ENCODE results near the gene PLXDC1.
A peak's percentile ranks its signal among the peaks of the same experiment; 100 is the strongest.
"Not testable (repeated sequence)": the region's sequence is repeated elsewhere in the genome, so short reads cannot be mapped to it uniquely, and the experiment has no call there.

Gene PLXDC1

DNA sequence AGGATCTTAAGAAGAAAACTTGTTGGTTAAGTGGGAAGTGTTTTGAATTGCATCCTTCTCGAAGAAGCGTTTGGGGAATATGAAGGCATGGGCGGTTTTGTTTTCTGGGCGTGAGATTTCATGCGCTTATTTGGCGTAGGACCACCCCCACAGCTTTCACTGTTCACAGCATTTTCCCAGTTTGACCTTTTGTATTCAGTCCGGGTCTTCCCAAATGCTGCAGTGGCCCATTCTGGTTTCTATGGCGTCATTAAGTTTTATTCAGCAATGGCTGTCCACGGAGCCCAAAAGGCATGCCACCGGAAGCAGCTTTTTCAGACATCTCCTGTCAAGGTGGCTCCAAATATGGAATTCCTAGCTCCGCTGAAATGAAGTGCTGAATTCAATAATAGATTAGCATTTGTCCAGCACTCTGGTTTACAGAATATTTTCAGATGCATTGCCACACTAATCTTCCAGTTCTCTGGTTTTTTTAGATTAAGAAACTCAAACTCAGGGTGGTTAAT is 93.7 kb downstream of the PLXDC1 start:
- H3K9ac ChIP-seq (ENCODE audit: low read depth in 1 of 2, low read length in 2 of 2): no peak overlapping the region
- H3K27me3 ChIP-seq (ENCODE audit: control insufficient read depth in 2 of 2, insufficient read depth in 2 of 2, low read length in 2 of 2): no peaks in the 10 kb centered on the region
- peaks cover 2 to 3% of the 10 kb centered on the region in 2 donors for H3K4me1 ChIP-seq (ENCODE audit: control insufficient read depth in 2 of 2, insufficient read depth in 2 of 2, low read length in 2 of 2)
- H3K9me3 ChIP-seq (ENCODE audit: control insufficient read depth in 2 of 2, low read length in 2 of 2): no peaks in the 10 kb centered on the region
- no peak overlapping the region for H3K27ac ChIP-seq (ENCODE audit: low read depth in 2 of 2, low read length in 2 of 2)
- no peaks in the 10 kb centered on the region for H3K36me3 ChIP-seq (ENCODE audit: control insufficient read depth in 2 of 2, insufficient read depth in 2 of 2, low read length in 2 of 2)
- peak overlapping the region in 1 of 2 donors; percentile 83 for H3K4me3 ChIP-seq (ENCODE audit: low read length in 2 of 2)

GRCh38 chr17:39054111-39054645 is 97.3 kb downstream of the PLXDC1 start:
- H3K9me3 ChIP-seq (ENCODE audit: control insufficient read depth in 2 of 2, low read length in 2 of 2): no peaks in the 10 kb centered on the region
- H3K36me3 ChIP-seq (ENCODE audit: control insufficient read depth in 2 of 2, insufficient read depth in 2 of 2, low read length in 2 of 2): no peaks in the 10 kb centered on the region
- H3K4me3 ChIP-seq (ENCODE audit: low read length in 2 of 2): no peak overlapping the region
- no peak overlapping the region for H3K27ac ChIP-seq (ENCODE audit: low read depth in 2 of 2, low read length in 2 of 2)
- H3K27me3 ChIP-seq (ENCODE audit: control insufficient read depth in 2 of 2, insufficient read depth in 2 of 2, low read length in 2 of 2): no peaks in the 10 kb centered on the region
- H3K4me1 ChIP-seq (ENCODE audit: control insufficient read depth in 2 of 2, insufficient read depth in 2 of 2, low read length in 2 of 2): peaks cover 2 to 3% of the 10 kb centered on the region in 2 donors
- H3K9ac ChIP-seq (ENCODE audit: low read depth in 1 of 2, low read length in 2 of 2): no peak overlapping the region

- H3K9ac ChIP-seq (ENCODE audit: low read depth in 1 of 2, low read length in 2 of 2); H3K27me3 ChIP-seq (ENCODE audit: control insufficient read depth in 2 of 2, insufficient read depth in 2 of 2, low read length in 2 of 2); H3K4me1 ChIP-seq (ENCODE audit: control insufficient read depth in 2 of 2, insufficient read depth in 2 of 2, low read length in 2 of 2); H3K27ac ChIP-seq (ENCODE audit: low read depth in 2 of 2, low read length in 2 of 2); H3K36me3 ChIP-seq (ENCODE audit: control insufficient read depth in 2 of 2, insufficient read depth in 2 of 2, low read length in 2 of 2); H3K4me3 ChIP-seq (ENCODE audit: low read length in 2 of 2); H3K9me3 ChIP-seq (ENCODE audit: control insufficient read depth in 2 of 2, low read length in 2 of 2): not testable (repeated sequence)
Measured at GRCh38 chr17:39052423-39052822, 99.0 kb downstream of the PLXDC1 start.

DNA sequence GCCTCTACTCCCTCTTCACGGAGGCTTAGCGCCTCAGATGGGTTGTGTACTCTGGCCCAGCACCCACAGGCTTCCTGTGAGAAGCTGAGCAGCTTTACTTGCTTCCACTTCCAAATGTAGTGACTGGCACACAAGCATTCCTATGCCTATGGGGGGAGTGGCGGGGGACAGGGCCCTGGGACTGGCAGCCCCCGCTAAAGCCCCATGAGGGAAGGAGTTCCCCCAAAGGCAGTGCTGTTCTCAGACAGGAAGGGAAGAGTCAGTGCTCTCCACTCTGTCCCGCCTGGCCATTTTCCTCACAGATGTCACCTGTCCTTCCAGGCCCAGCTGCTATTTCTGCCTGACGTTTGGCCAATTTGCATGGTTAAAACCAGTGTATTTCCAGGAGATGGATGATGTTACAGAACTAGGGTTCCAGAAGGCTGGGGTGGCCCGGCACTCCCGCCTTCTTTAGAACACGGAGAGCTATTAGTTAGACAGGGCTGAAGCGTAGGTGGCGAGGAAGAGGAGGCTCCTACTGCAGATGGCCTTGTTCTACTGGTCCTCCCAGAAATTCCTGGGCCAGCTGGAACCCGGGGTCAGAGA is 100.3 kb downstream of the PLXDC1 start:
- Histone ChIP-seq H3K9ac (ENCODE audit: low read depth in 1 of 2, low read length in 2 of 2) (no peak overlapping the region), H3K27me3 (ENCODE audit: control insufficient read depth in 2 of 2, insufficient read depth in 2 of 2, low read length in 2 of 2) (no peaks in the 10 kb centered on the region), H3K4me1 (ENCODE audit: control insufficient read depth in 2 of 2, insufficient read depth in 2 of 2, low read length in 2 of 2) (no peaks in the 10 kb centered on the region), H3K9me3 (ENCODE audit: control insufficient read depth in 2 of 2, low read length in 2 of 2) (peaks cover 3 to 13% of the 10 kb centered on the region in 2 donors), H3K27ac (ENCODE audit: low read depth in 2 of 2, low read length in 2 of 2) (no peak overlapping the region), H3K4me3 (ENCODE audit: low read length in 2 of 2) (no peak overlapping the region), H3K36me3 (ENCODE audit: control insufficient read depth in 2 of 2, insufficient read depth in 2 of 2, low read length in 2 of 2) (no peaks in the 10 kb centered on the region)

- no peaks in the 10 kb centered on the region for H3K27me3 ChIP-seq (ENCODE audit: control insufficient read depth in 2 of 2, insufficient read depth in 2 of 2, low read length in 2 of 2)
- no peak overlapping the region for H3K4me3 ChIP-seq (ENCODE audit: low read length in 2 of 2)
- no peaks in the 10 kb centered on the region for H3K4me1 ChIP-seq (ENCODE audit: control insufficient read depth in 2 of 2, insufficient read depth in 2 of 2, low read length in 2 of 2)
- H3K27ac ChIP-seq (ENCODE audit: low read depth in 2 of 2, low read length in 2 of 2): no peak overlapping the region
- H3K9ac ChIP-seq (ENCODE audit: low read depth in 1 of 2, low read length in 2 of 2): no peak overlapping the region
- no peaks in the 10 kb centered on the region for H3K36me3 ChIP-seq (ENCODE audit: control insufficient read depth in 2 of 2, insufficient read depth in 2 of 2, low read length in 2 of 2)
- H3K9me3 ChIP-seq (ENCODE audit: control insufficient read depth in 2 of 2, low read length in 2 of 2): peaks cover 3 to 13% of the 10 kb centered on the region in 2 donors
Measured at GRCh38 chr17:39045948-39046679, 105.3 kb downstream of the PLXDC1 start.

GRCh38 chr17:39036009-39036408 is 115.4 kb downstream of the PLXDC1 start:
- Histone ChIP-seq H3K36me3 (ENCODE audit: control insufficient read depth in 2 of 2, insufficient read depth in 2 of 2, low read length in 2 of 2) (no peaks in the 10 kb centered on the region), H3K27me3 (ENCODE audit: control insufficient read depth in 2 of 2, insufficient read depth in 2 of 2, low read length in 2 of 2) (no peaks in the 10 kb centered on the region), H3K4me1 (ENCODE audit: control insufficient read depth in 2 of 2, insufficient read depth in 2 of 2, low read length in 2 of 2) (no peaks in the 10 kb centered on the region), H3K27ac (ENCODE audit: low read depth in 2 of 2, low read length in 2 of 2) (no peak overlapping the region), H3K4me3 (ENCODE audit: low read length in 2 of 2) (no peak overlapping the region), H3K9me3 (ENCODE audit: control insufficient read depth in 2 of 2, low read length in 2 of 2) (no peaks in the 10 kb centered on the region), H3K9ac (ENCODE audit: low read depth in 1 of 2, low read length in 2 of 2) (no peak overlapping the region)

DNA sequence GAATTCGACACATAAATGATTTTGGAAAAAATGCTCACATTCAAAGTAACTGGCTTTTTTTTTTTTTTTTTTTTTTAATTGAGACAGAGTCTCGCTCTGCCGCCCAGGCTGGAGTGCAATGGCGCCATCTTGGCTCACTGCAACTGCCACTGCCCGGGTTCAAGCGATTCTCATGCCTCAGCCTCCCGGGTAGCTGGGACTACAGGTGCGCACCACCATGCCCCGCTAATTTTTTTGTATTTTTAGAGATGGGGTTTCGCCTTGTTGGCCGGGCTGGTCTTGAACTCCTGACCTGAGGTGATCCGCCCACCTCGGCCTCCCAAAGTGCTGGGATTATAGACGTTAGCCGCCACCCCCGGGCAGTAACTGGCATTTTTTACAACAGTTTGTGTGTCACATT is 115.9 kb downstream of the PLXDC1 start:
- not testable (repeated sequence) for H3K4me3 ChIP-seq (ENCODE audit: low read length in 2 of 2); H3K27me3 ChIP-seq (ENCODE audit: control insufficient read depth in 2 of 2, insufficient read depth in 2 of 2, low read length in 2 of 2); H3K27ac ChIP-seq (ENCODE audit: low read depth in 2 of 2, low read length in 2 of 2); H3K4me1 ChIP-seq (ENCODE audit: control insufficient read depth in 2 of 2, insufficient read depth in 2 of 2, low read length in 2 of 2); H3K9ac ChIP-seq (ENCODE audit: low read depth in 1 of 2, low read length in 2 of 2); H3K9me3 ChIP-seq (ENCODE audit: control insufficient read depth in 2 of 2, low read length in 2 of 2); H3K36me3 ChIP-seq (ENCODE audit: control insufficient read depth in 2 of 2, insufficient read depth in 2 of 2, low read length in 2 of 2)

DNA sequence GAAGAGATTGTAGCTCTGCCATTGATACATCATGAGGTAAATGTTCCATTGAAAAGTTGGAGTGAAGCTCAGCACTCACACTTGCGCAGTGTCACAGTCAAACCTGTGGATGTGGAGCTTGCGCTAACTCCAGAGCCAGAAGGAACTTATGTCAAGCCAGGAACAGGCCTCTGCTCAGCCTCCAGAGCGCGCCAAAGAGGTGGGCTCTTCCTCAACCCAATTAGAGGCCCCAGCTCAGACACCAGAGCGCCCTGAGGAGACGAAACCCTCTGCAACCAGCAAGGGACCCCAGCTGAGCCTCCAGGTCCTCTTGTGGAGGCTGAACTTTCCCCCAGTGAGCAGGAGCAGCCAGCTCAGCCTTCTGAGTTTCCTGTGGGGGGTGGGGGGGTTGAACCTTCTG is 122.7 kb downstream of the PLXDC1 start:
- H3K9me3 ChIP-seq (ENCODE audit: control insufficient read depth in 2 of 2, low read length in 2 of 2): no peaks in the 10 kb centered on the region
- H3K9ac ChIP-seq (ENCODE audit: low read depth in 1 of 2, low read length in 2 of 2): no peak overlapping the region
- H3K36me3 ChIP-seq (ENCODE audit: control insufficient read depth in 2 of 2, insufficient read depth in 2 of 2, low read length in 2 of 2): no peaks in the 10 kb centered on the region
- H3K27ac ChIP-seq (ENCODE audit: low read depth in 2 of 2, low read length in 2 of 2): no peak overlapping the region
- no peak overlapping the region for H3K4me3 ChIP-seq (ENCODE audit: low read length in 2 of 2)
- H3K4me1 ChIP-seq (ENCODE audit: control insufficient read depth in 2 of 2, insufficient read depth in 2 of 2, low read length in 2 of 2): peaks cover 4 to 10% of the 10 kb centered on the region in 2 donors
- no peaks in the 10 kb centered on the region for H3K27me3 ChIP-seq (ENCODE audit: control insufficient read depth in 2 of 2, insufficient read depth in 2 of 2, low read length in 2 of 2)

DNA sequence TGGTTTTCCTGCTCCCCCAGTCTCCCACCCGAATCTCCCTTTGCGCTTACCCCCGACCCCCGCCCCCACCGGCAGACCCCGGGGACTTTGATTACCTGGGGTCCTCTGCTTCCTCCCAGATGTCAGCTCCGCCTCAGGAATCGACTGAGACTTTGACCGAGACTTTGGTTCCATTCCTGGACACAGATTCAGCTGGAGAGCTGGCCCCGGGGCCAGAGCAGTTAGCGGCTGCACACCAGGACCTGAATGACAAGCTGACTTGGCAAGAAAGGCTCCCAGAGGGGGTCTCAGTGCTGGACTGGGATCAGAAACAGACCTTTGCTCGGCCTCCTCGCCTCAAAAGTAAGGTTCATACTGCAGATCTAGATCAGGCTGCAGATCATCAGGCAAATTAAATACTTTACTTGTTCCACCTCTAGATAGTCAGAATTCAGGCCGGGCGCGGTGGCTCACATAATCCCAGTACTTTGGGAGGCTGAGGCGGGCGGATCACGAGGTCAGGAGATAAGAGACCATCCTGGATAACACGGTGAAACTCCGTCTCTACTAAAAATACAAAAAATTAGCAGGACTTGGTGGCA is 123.9 kb downstream of the PLXDC1 start:
- Histone ChIP-seq H3K27ac (ENCODE audit: low read depth in 2 of 2, low read length in 2 of 2) (no peak overlapping the region), H3K9me3 (ENCODE audit: control insufficient read depth in 2 of 2, low read length in 2 of 2) (no peaks in the 10 kb centered on the region), H3K4me1 (ENCODE audit: control insufficient read depth in 2 of 2, insufficient read depth in 2 of 2, low read length in 2 of 2) (peaks cover 4 to 10% of the 10 kb centered on the region in 2 donors), H3K9ac (ENCODE audit: low read depth in 1 of 2, low read length in 2 of 2) (no peak overlapping the region), H3K27me3 (ENCODE audit: control insufficient read depth in 2 of 2, insufficient read depth in 2 of 2, low read length in 2 of 2) (no peaks in the 10 kb centered on the region), H3K36me3 (ENCODE audit: control insufficient read depth in 2 of 2, insufficient read depth in 2 of 2, low read length in 2 of 2) (no peaks in the 10 kb centered on the region), H3K4me3 (ENCODE audit: low read length in 2 of 2) (peak overlapping the region; percentile 48 to 52)

DNA sequence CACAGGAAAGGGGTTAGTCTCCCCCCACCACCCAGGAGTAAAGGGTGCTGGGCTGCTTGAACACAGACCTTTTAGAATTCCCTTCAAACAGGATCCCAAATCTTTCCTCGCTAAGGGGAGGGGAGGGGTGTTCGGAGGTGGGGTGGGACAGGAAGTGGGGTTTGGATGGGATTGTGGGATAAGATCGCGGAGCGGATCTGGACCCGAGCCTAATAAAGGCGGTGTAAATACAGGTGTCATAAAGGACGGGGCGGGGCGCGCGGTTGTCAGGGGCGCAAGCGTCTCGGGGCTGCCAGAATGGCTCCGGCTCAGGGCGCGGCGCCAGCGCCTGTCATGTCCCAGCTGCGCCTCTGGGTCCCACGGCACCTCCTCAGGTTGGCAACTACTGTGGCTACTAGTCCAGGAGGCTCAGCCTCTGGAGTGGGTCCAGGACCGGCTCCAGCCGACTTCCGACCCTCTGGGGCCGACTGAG is 124.4 kb downstream of the PLXDC1 start:
- Histone ChIP-seq H3K27ac (ENCODE audit: low read depth in 2 of 2, low read length in 2 of 2) (no peak overlapping the region), H3K9ac (ENCODE audit: low read depth in 1 of 2, low read length in 2 of 2) (no peak overlapping the region), H3K9me3 (ENCODE audit: control insufficient read depth in 2 of 2, low read length in 2 of 2) (no peaks in the 10 kb centered on the region), H3K4me3 (ENCODE audit: low read length in 2 of 2) (peak overlapping the region; percentile 48 to 52), H3K4me1 (ENCODE audit: control insufficient read depth in 2 of 2, insufficient read depth in 2 of 2, low read length in 2 of 2) (peaks cover 4 to 10% of the 10 kb centered on the region in 2 donors), H3K36me3 (ENCODE audit: control insufficient read depth in 2 of 2, insufficient read depth in 2 of 2, low read length in 2 of 2) (no peaks in the 10 kb centered on the region), H3K27me3 (ENCODE audit: control insufficient read depth in 2 of 2, insufficient read depth in 2 of 2, low read length in 2 of 2) (no peaks in the 10 kb centered on the region)

All from mucosa of rectum (tissue), 2 donors.